NT2/D1 (cell line): Measurements from ENCODE around the gene CHRM2.

Experiments used
- SUZ12 ChIP-seq: IDR thresholded peaks from 2 replicates; pipeline ENCODE4 v1.6.1; 2011; ENCODE audit not compliant: insufficient read length, insufficient read depth; ENCODE audit errors: extremely low read depth
- ZNF274 ChIP-seq: IDR thresholded peaks from 2 replicates; pipeline ENCODE4 v1.6.1; 2011; ENCODE audit warnings: mild to moderate bottlenecking, low read depth, low read length

DNA sequence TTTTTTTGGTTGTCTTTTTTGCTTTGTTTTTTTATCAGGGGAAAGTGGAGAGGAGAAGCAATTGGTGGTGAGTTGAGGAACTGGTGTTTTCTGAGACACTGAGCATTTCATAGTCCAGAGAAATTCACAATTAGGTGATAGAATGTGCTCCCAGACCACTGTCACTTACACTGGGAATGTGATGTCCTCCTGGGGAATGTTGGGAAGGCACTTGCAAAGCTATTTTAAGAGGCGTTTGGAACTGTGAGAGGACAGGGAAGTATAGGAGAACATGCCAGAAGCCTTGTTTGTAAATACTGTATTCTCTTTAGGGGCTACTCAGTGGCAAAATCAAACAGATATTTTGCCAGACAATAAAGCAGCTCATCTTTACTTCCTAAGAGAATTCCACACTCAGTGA, 16.0 kb downstream of the CHRM2 start:
- TF ChIP-seq SUZ12 (no peak), ZNF274 (no peak)
